Activated T-helper 1 cell treated with anti-CD3 and anti-CD28 coated beads, Interleukin-12 subunit alpha, Interleukin-12 subunit beta, Interleukin-2, Interleukin-4 antibody, amounts not matched to agents 30 ng/mL and 10 ng/mL and 1 ng/mL, durations not matched to agents 14 hours and 24 hours and 36 hours (primary cell): ENCODE data around the gene NPHP4. TPM values are rescaled to one million over a fixed set of nuclear protein-coding genes. Genes with fewer than 3 reads are reported as not detected.

Experiments
- DNase-seq: peaks from one replicate; pipeline ENCODE4 v3.0.0; 2021; ENCODE audit warnings: low spot score
- H3K27ac Mint-ChIP-seq: one replicate; pipeline ENCODE4 v1.8.0; 2021; ENCODE audit warnings: mild to moderate bottlenecking, mixed read lengths
- H3K27me3 Mint-ChIP-seq: one replicate; pipeline ENCODE4 v1.8.0; 2022; ENCODE audit warnings: mild to moderate bottlenecking, moderate library complexity, mixed read lengths; ENCODE audit not compliant: insufficient read depth
- H3K36me3 Mint-ChIP-seq: one replicate; pipeline ENCODE4 v1.8.0; 2021; ENCODE audit warnings: low read depth, mixed read lengths
- H3K4me1 Mint-ChIP-seq: one replicate; pipeline ENCODE4 v1.8.0; 2021; ENCODE audit warnings: low read depth, mixed read lengths
- H3K4me3 Mint-ChIP-seq: one replicate; pipeline ENCODE4 v1.8.0; 2021; ENCODE audit warnings: mild to moderate bottlenecking, moderate library complexity, mixed read lengths
- H3K9me3 Mint-ChIP-seq: one replicate; pipeline ENCODE4 v1.8.0; 2021; ENCODE audit warnings: mixed read lengths
- intact Hi-C: fragments of 100-400 bp; cut with micrococcal nuclease; formaldehyde crosslinking; loops from one replicate; pipeline ENCODE4 v1.15.1; 2024
- total RNA-seq: library from RNA; stranded (reverse); gene quantifications from 2 replicates; pipeline ENCODE4 v1.2.3, GENCODE V29; 2022

NPHP4 gene
- total RNA-seq, 1 donor from 2014 or later = 18.3 TPM

DNA sequence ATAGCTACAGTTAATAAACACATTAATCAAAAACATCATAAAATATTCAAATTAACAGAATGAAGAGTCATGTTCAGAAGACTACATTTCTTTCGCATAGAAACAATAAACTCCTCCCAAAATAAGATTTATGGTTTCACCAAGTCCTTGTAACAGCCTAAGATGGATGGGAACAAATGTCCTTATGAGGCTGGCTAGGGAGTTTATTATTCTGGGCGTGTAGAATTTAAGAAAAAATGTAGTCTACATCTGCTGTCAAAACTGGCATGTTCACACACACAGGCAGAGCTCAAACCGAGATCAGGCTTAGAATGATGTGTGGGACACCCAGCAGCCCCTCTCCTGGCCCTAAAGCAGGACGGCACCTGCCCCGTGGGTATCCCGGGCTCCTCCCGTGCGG lies 101.1 kb downstream of the NPHP4 start:
- no peaks in the 10 kb centered on the region for H3K27me3 Mint-ChIP-seq
- H3K27ac Mint-ChIP-seq = no peak overlapping the region
- H3K4me3 Mint-ChIP-seq = no peak overlapping the region
- no peaks in the 10 kb centered on the region for H3K4me1 Mint-ChIP-seq
- H3K36me3 Mint-ChIP-seq = peaks cover 3% of the 10 kb centered on the region
- no peaks in the 10 kb centered on the region for H3K9me3 Mint-ChIP-seq
- intact Hi-C loops = no loop called here
- DNase-seq = no peak

DNA sequence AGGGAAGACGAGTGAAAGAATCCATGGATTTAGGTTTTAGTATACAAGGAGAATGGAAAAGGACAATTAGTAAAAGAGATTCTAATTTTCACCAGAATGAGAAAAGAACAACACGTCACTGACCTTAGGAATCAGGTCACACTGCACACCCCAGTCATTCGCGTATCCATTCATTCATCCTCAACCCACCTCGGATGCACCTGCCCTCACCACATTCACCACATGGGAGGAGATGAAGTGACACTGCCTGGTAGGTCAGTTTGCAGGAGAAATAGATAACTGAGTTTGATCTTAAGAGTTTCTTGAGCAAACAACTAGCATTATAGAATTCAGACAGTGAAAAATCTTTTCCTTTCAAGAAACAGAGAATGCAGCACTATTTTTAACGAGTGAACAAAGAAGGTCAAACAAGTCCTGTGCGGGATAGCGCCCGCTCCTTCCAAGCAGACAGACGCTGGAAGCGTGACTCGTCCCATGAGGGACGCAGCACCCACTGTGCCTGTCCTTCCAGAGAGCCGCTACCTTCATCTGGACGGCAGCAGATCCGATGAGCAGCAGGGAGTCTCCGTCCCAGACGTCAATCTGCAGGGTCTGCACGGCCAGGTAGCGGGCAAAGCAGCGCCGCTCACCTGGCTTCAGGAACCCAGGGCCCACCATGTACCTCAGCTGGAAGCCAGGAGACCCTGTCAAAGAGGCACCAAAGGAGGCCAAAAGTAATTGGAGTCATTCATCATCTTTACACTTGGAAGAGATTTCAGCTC lies 101.7 kb downstream of the NPHP4 start:
- H3K4me3 Mint-ChIP-seq = no peak overlapping the region
- H3K27ac Mint-ChIP-seq = no peak overlapping the region
- intact Hi-C loops = no loop called here
- H3K36me3 Mint-ChIP-seq = no peaks in the 10 kb centered on the region
- DNase-seq = no peak
- no peaks in the 10 kb centered on the region for H3K27me3 Mint-ChIP-seq
- H3K4me1 Mint-ChIP-seq = no peaks in the 10 kb centered on the region
- no peaks in the 10 kb centered on the region for H3K9me3 Mint-ChIP-seq

DNA sequence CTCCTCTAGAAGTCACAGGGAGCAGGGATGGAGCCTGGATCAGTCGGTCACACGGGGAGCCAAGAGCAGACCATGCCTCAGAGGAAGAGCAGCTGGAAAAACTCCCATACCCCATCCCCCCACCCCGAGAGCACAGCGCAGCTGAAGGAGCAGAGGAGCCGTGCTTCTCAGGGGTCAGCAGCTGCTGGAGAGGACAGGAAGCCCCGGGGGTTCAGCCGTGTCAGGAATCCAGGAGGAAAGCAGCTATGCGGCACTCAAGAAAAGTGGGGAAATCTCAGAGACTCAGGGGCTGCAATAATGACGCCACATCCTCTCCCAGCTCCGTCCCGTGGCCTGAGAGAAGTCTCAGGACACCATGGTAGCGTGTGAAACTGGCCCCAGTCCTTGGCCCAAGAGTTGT lies 102.3 kb downstream of the NPHP4 start:
- Mint-ChIP-seq H3K27ac (no peak overlapping the region), H3K27me3 (no peaks in the 10 kb centered on the region), H3K4me3 (no peak overlapping the region), H3K36me3 (no peaks in the 10 kb centered on the region), H3K4me1 (no peaks in the 10 kb centered on the region), H3K9me3 (no peaks in the 10 kb centered on the region)
- no peak for DNase-seq
- intact Hi-C loops = no loop called here

DNA sequence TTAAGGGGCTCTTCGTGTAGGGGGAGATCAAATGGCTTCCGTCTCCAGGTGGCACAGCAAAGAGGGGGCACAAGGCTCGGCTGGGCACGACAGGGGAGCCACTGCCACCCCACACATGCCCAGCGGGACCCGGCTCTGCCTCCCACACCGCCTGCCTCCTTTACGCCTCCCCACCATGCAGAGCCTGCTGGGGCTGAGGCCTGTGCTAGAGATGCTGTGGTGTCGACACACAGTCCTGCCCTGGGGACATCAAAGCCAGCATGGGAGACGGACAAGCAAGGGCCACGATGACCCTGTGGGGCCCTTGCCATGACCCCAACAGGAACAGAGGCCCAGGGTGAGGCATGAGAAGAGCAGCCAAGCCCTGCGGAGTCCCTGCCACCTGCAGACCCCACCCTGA lies 102.8 kb downstream of the NPHP4 start:
- no peak overlapping the region for H3K4me3 Mint-ChIP-seq
- H3K27ac Mint-ChIP-seq = no peak overlapping the region
- no peak for DNase-seq
- H3K27me3 Mint-ChIP-seq = no peaks in the 10 kb centered on the region
- no peaks in the 10 kb centered on the region for H3K36me3 Mint-ChIP-seq
- H3K4me1 Mint-ChIP-seq = no peaks in the 10 kb centered on the region
- intact Hi-C loops = no loop called here
- H3K9me3 Mint-ChIP-seq = no peaks in the 10 kb centered on the region

DNA sequence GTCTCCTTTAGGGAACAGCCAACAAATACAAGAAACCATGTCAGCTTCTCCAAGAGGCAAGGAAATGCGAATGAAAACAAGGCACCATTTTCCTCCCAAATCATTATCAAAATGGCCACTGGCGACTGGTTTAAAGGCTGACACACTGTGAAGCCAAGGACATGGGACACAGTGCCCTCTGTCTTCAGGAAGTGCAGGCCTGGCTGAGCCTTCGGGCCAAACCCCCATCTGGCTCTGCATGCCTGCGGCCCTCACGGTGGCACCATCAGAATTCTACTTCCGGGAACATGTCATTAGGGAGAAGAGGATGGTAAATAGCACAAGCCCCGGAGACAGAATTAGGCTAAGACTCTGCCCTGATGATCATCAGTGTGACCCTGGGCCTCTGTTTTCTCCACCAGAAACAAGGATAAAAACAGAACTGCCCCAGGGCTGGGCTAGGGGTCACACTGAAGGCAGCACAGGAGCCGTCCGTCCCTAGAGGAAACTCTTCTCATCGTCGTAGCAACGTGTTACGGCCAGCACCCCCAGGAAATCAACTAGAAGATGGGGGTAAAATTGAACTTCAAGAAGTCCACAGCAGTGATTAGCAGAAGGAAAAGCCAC lies 103.5 kb downstream of the NPHP4 start:
- intact Hi-C loops = no loop called here
- H3K4me1 Mint-ChIP-seq = no peaks in the 10 kb centered on the region
- no peak for DNase-seq
- H3K27ac Mint-ChIP-seq = no peak overlapping the region
- no peaks in the 10 kb centered on the region for H3K27me3 Mint-ChIP-seq
- no peaks in the 10 kb centered on the region for H3K36me3 Mint-ChIP-seq
- H3K9me3 Mint-ChIP-seq = no peaks in the 10 kb centered on the region
- no peak overlapping the region for H3K4me3 Mint-ChIP-seq

DNA sequence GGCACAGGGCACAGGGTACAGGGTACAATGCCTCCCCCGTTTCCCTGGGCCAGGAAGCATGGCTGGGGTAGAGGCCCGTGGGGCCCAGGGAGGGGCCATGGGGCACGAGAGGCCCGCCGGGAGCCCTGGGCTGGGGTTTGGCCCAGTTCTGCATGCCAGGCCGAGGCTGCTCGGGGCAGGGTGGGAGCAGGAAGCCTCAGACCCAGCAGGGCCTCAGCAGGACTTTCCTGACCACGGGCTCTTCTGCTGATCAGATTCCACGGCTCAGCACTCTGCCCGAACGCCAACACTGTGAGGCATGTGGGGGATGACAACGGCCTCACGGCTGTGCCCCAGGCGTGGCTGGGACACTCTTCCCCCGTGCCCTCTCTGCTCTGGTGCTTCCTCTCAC lies 104.3 kb downstream of the NPHP4 start:
- H3K4me1 Mint-ChIP-seq = no peaks in the 10 kb centered on the region
- no peaks in the 10 kb centered on the region for H3K9me3 Mint-ChIP-seq
- intact Hi-C loops = no loop called here
- DNase-seq = no peak
- no peaks in the 10 kb centered on the region for H3K27me3 Mint-ChIP-seq
- no peaks in the 10 kb centered on the region for H3K36me3 Mint-ChIP-seq
- H3K27ac Mint-ChIP-seq = no peak overlapping the region
- H3K4me3 Mint-ChIP-seq = no peak overlapping the region

DNA sequence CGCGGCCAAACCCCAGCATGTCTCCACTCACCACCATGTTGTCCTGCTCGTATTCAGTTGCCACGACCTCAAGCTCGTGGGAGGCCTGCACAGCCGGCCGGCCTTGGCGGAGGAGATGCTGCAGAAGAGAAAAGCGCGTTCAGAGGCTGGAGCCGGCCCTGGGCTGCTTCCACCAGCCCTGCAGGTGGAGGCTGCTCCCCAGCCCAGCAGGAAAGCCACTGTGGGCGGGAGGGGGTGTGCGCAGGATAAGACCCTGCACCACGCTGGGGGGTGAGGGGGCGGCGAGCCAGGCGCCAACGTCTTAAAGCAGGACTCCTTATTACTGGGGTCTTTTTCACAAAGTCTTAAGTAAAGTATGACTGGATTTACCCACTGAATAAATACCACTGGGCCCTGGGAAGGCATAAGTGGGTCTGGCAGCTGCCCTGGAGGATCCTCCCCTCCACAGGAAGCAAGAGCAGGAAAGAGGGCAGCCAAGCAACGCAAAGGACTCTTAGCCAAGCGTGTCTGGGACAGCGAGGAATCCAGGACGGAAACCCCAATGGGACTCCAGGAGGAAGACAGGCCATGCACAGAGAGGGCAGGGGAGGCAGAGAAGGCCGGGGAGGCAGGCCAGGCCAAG lies 104.8 kb downstream of the NPHP4 start:
- H3K4me3 Mint-ChIP-seq = no peak overlapping the region
- no peaks in the 10 kb centered on the region for H3K9me3 Mint-ChIP-seq
- no peaks in the 10 kb centered on the region for H3K4me1 Mint-ChIP-seq
- no peak for DNase-seq
- H3K36me3 Mint-ChIP-seq = no peaks in the 10 kb centered on the region
- intact Hi-C loops = no loop called here
- no peaks in the 10 kb centered on the region for H3K27me3 Mint-ChIP-seq
- no peak overlapping the region for H3K27ac Mint-ChIP-seq

DNA sequence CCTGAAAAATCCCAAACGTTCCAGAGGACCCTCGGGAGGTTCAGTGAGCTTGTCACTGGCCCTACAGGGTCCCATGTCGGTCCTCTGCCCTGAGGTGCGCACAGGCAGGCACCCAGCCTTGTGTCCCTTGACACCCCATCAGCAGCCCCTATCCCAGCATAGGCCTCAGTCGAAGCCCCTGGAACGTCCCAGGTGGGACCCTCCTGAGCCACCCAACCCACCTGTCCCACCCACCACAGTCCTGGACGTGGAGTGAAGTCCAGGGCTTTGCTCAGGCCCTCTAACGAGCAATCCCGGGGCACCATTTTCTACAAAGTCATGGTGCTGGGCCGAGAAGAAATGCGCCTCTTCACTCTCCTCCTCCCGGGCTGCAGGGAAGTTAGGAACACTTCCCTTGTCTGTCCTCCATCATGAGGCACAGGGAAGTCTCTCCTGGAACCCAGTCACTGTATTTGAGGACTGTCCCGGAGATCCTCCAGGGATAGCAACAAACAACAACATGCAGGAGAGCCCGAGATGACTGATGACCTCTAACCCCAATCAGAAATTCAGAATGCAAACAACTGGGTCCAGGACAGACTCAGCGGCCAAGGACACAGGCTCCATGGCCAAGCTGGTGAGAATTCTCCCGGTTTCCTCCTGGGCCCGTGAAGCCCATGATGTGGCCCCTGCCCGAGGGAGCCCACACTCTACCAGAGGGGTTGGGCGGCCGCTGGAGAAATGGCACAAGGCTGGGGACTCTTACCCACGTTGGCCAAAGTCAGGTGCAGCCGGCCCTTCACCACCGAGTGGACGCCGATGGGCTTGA lies 105.5 kb downstream of the NPHP4 start:
- Mint-ChIP-seq H3K27me3 (no peaks in the 10 kb centered on the region), H3K4me3 (no peak overlapping the region)

DNA sequence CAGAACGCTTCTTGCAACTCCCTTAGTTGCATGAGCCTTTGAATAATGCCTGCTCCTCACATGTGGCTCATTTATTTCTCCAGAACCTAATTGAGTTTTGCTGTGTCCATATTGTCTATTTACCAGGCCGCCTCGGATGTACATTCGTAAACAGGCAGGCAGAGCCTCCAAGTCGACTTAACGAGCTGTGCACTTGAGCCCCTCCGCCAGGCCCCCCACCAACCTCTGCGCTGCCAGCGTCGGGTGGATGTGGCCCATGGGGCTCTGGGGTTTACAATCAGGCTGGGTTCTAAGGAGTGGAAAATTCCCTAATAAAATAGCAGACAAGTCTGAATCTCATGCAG lies 106.1 kb downstream of the NPHP4 start:
- no peaks in the 10 kb centered on the region for H3K9me3 Mint-ChIP-seq
- H3K4me3 Mint-ChIP-seq = no peak overlapping the region
- no peak overlapping the region for H3K27ac Mint-ChIP-seq
- no peaks in the 10 kb centered on the region for H3K27me3 Mint-ChIP-seq
- H3K36me3 Mint-ChIP-seq = no peaks in the 10 kb centered on the region
- intact Hi-C loops = no loop called here
- no peak for DNase-seq
- no peaks in the 10 kb centered on the region for H3K4me1 Mint-ChIP-seq

More for the DNA sequence above, 105.5 kb downstream of the NPHP4 start:
- intact Hi-C loops = no loop called here
- H3K4me1 Mint-ChIP-seq = no peaks in the 10 kb centered on the region
- no peaks in the 10 kb centered on the region for H3K9me3 Mint-ChIP-seq
- no peak for DNase-seq
- H3K36me3 Mint-ChIP-seq = no peaks in the 10 kb centered on the region
- no peak overlapping the region for H3K27ac Mint-ChIP-seq

DNA sequence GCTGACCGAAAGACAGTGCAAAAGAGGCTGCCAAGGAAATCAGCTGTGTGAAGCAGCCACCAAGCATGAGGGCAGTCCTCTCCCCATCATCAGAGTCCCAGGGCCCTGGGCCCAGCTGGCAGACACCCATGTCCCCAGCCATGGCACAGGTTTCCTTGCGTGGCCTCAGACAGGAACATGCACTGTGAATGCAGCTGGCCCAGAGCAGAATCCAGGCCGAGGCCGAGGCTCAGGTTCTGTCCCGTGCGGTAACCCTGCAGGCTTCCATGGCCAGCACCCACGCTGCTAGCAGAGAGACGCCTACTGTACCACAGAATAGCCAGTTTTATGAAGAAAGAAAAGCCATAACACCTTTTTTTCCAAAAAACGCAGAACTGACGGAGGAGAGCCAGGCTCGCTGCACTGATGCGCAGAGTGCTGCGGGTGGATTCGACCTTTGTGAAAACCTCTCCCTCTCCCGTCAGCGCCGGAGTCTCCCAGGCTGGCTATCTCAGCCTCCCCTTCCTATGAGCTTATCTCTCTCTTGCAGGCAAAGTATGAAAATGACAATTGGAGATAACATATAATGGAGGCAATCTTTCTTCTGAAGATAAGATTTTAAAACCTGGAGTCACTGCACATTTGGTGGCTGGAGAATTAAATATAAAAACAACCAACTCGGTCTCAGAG lies 106.6 kb downstream of the NPHP4 start:
- no peak for DNase-seq
- intact Hi-C loops = no loop called here
- Mint-ChIP-seq H3K27ac (no peak overlapping the region), H3K4me3 (no peak overlapping the region), H3K9me3 (no peaks in the 10 kb centered on the region), H3K36me3 (peaks cover 2% of the 10 kb centered on the region), H3K4me1 (no peaks in the 10 kb centered on the region), H3K27me3 (no peaks in the 10 kb centered on the region)

DNA sequence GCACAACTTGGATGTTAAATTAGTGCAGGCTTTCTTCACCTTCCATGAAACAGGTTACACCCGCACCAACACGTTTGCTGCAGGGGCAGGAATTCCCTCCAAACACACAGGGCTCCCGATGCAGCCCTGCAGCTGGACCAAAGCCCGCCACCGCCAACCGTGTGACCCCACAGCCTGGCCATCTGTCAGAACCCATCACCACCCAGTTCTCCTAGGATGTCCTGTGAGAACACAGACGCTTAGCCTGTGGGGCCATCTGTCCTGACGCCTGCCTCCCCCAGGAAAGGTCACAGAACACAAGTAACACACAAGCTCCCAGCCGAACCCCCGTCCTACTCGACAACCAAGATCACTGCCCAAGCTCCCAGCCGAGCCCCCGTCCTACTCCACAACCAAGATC lies 108.1 kb downstream of the NPHP4 start:
- Mint-ChIP-seq H3K4me3 (no peak overlapping the region), H3K27me3 (no peaks in the 10 kb centered on the region), H3K9me3 (peaks cover 6% of the 10 kb centered on the region), H3K27ac (no peak overlapping the region), H3K36me3 (peaks cover 14% of the 10 kb centered on the region), H3K4me1 (no peaks in the 10 kb centered on the region)
- intact Hi-C loops = no loop called here
- no peak for DNase-seq

DNA sequence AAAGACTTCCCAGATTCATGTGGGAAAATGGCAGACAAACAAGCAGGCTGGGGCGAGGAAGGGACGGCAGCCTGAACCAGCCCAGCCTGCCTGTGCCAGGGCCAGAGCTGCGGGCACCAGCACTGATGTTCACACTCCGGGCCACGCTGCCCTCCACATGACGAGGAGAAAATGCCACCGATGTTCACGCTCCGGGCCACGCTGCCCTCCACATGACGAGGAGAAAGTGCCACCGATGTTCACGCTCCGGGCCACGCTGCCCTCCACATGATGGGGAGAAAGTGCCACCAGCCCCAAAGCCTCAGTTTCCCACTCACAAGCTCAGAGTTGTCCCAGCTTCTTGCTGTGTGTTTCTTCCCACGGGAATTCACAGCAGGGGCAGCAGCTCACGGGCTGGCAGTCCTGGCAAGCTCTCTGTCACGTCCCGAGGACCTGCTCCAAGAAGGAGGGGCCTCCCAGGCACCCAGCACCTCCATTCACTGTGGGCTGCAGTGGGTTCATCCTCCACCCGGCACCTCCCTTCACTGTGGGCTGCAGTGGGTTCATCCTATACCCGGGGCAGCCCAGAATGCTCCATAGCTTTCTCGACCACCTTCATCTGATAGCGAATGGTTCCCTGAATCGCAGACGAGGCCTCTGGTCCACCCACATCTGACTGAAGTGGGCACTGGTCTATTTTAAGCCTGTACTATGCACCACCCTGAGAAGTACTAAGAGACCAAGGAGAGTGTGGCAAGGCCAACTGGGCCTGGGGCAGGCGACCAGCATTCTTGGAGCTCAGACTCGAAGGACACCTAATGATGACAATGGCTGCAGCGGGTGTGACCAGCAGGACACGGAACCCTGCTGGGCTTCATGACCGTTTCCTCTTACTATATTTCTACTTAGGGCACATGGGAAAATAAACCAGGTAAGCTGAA lies 108.8 kb downstream of the NPHP4 start:
- H3K4me3 Mint-ChIP-seq = no peak overlapping the region
- H3K9me3 Mint-ChIP-seq = peaks cover 6% of the 10 kb centered on the region
- DNase-seq = no peak
- no peaks in the 10 kb centered on the region for H3K4me1 Mint-ChIP-seq
- H3K27me3 Mint-ChIP-seq = no peaks in the 10 kb centered on the region
- intact Hi-C loops = no loop called here
- peaks cover 17% of the 10 kb centered on the region for H3K36me3 Mint-ChIP-seq
- H3K27ac Mint-ChIP-seq = no peak overlapping the region
